ENCODE data around the gene PDCD10. TPM values are rescaled to one million over a fixed set of nuclear protein-coding genes. Genes with fewer than 3 reads are reported as not detected.

Gene PDCD10
- total RNA-seq, 4 donors from 2014 or later: 58.3 to 90.1 (median 65.1) TPM

DNA sequence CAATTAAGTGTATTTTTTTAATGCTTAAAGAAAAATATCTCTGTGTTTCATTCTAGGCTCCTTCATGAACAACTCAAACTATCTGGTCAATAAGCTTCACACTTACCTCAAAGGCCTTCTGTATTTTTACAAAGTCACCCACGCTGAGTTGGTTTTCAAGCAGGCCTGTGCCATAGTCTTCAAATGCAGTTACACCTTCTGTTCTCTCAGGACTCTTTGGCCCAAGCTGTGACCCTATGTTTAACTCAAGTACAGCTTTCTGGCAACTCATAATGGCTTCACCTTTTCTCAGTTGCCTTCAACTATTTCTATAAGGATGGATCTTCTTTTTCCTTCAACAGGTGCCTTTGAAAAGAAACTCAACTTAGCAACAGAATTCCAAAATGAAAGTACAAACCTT lies 81.5 kb downstream of the PDCD10 start:
- Histone ChIP-seq H3K4me1 (peaks cover 4 to 30% (median 14%) of the 10 kb centered on the region in 4 donors), H3K27ac (replicated peaks in 1 of 4) (peak overlapping the region in 3 of 4 donors; percentile 30 to 51 (median 34)), H3K4me3 (peak overlapping the region in 3 of 4 donors; percentile 11 to 23 (median 13)), H3K36me3 (no peaks in the 10 kb centered on the region), H3K9me3 (no peaks in the 10 kb centered on the region), H3K27me3 (no peaks in the 10 kb centered on the region)
- no peak for DNase-seq (ENCODE audit: extremely low spot score)
- intact Hi-C loops (cut with DNase I): no loop called here
- TF ChIP-seq EP300 (IDR thresholded peaks at IDR 0.05) (no peak), POLR2AphosphoS5 (IDR thresholded peaks at IDR 0.05) (no peak), POLR2A (IDR thresholded peaks at IDR 0.05; ENCODE audit: low read depth) (no peak)
- TF ChIP-seq, protein P1, sequence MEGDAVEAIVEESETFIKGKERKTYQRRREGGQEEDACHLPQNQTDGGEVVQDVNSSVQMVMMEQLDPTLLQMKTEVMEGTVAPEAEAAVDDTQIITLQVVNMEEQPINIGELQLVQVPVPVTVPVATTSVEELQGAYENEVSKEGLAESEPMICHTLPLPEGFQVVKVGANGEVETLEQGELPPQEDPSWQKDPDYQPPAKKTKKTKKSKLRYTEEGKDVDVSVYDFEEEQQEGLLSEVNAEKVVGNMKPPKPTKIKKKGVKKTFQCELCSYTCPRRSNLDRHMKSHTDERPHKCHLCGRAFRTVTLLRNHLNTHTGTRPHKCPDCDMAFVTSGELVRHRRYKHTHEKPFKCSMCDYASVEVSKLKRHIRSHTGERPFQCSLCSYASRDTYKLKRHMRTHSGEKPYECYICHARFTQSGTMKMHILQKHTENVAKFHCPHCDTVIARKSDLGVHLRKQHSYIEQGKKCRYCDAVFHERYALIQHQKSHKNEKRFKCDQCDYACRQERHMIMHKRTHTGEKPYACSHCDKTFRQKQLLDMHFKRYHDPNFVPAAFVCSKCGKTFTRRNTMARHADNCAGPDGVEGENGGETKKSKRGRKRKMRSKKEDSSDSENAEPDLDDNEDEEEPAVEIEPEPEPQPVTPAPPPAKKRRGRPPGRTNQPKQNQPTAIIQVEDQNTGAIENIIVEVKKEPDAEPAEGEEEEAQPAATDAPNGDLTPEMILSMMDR (IDR thresholded peaks at IDR 0.05): no peak
- 52% methylated on average over 1 of the region's 1 CpG for WGBS

DNA sequence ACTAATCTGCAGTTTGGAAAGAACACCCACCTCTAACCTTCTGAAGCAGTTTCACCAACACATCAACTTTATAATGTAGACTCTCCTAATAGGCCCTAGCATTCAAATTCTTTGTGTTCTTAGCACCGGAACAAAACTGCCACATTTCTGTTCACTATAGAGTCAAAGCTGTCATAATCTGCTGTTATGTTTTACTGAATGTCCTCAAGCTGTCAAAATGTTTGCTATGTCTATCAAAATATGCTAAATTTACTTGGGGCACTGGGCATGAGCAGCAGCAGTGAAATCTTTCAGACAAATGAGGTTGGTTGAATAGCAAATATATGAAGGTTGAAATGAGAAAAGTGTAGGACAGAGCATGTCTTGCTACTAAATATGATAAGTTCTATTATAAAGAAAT lies 82.9 kb downstream of the PDCD10 start:
- TF ChIP-seq, protein P1 (IDR thresholded peaks at IDR 0.05): no peak
- TF ChIP-seq EP300 (IDR thresholded peaks at IDR 0.05): no peak
- TF ChIP-seq POLR2A (IDR thresholded peaks at IDR 0.05; ENCODE audit: low read depth): no peak
- TF ChIP-seq POLR2AphosphoS5 (IDR thresholded peaks at IDR 0.05): no peak
- H3K36me3 ChIP-seq: no peaks in the 10 kb centered on the region
- H3K9me3 ChIP-seq: no peaks in the 10 kb centered on the region
- intact Hi-C loops (cut with DNase I): no loop called here
- H3K27me3 ChIP-seq: no peaks in the 10 kb centered on the region
- DNase-seq (ENCODE audit: extremely low spot score): no peak
- H3K4me1 ChIP-seq: peaks cover 4 to 39% (median 14%) of the 10 kb centered on the region in 4 donors
- 83% methylated on average over 1 of the region's 1 CpG for WGBS
- H3K27ac ChIP-seq (replicated peaks in 1 of 4): no peak overlapping the region
- H3K4me3 ChIP-seq: no peak overlapping the region

DNA sequence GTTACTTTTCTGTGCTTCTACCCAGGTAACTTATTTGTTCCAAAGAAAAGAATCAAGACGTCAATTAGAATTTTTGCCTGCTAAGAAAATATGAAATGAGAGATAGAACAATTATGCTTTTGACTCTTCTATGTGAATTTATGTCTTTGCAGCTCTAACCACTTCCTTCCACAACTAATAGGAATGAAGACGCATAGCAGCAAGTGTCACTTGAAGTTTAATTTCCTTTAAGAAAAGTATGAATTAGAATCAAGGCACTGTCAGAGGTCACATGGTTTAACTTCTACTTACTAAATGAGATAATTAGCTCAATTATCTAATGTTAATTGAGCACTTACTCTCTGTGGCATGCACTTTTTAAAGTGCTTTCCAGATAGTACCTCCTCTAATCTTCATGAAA lies 84.2 kb downstream of the PDCD10 start:
- DNase-seq (ENCODE audit: extremely low spot score): no peak
- Histone ChIP-seq H3K27ac (replicated peaks in 1 of 4) (no peak overlapping the region), H3K4me3 (no peak overlapping the region), H3K36me3 (no peaks in the 10 kb centered on the region), H3K4me1 (peaks cover 4 to 39% (median 14%) of the 10 kb centered on the region in 4 donors), H3K9me3 (no peaks in the 10 kb centered on the region), H3K27me3 (no peaks in the 10 kb centered on the region)
- intact Hi-C loops (cut with DNase I): no loop called here
- WGBS: 83% methylated on average over 2 of the region's 2 CpGs
- no peak for TF ChIP-seq POLR2A (IDR thresholded peaks at IDR 0.05; ENCODE audit: low read depth)
- TF ChIP-seq EP300 (IDR thresholded peaks at IDR 0.05): no peak
- TF ChIP-seq, protein P1 (IDR thresholded peaks at IDR 0.05): no peak
- TF ChIP-seq POLR2AphosphoS5 (IDR thresholded peaks at IDR 0.05): no peak

DNA sequence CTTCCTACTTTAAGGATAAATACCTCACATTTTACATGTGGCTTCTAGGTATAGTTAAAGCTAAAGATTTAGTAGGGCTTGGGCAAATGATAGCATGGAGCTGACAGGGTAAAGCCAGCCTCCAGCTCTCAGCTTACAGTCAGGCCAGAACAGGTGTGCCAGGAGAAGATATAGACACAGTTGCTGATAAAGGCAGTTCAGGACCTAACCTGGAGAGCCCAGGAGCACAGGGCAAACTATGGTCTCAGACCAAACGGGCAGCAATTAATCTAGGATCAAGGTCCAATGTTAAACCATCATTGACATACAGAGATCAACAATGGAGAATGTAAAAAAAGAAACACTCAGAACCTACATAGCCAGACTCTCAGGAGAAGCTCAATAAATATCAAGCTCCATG lies 84.9 kb downstream of the PDCD10 start:
- H3K9me3 ChIP-seq: no peaks in the 10 kb centered on the region
- no peak for DNase-seq (ENCODE audit: extremely low spot score)
- no peak overlapping the region for H3K27ac ChIP-seq (replicated peaks in 1 of 4)
- no peaks in the 10 kb centered on the region for H3K27me3 ChIP-seq
- H3K36me3 ChIP-seq: no peaks in the 10 kb centered on the region
- peaks cover 4 to 39% (median 14%) of the 10 kb centered on the region in 4 donors for H3K4me1 ChIP-seq
- intact Hi-C loops (cut with DNase I): no loop called here
- TF ChIP-seq POLR2AphosphoS5 (IDR thresholded peaks at IDR 0.05) (no peak), EP300 (IDR thresholded peaks at IDR 0.05) (no peak), POLR2A (IDR thresholded peaks at IDR 0.05; ENCODE audit: low read depth) (no peak)
- TF ChIP-seq, protein P1 (IDR thresholded peaks at IDR 0.05): no peak
- WGBS: 86% methylated on average over 1 of the region's 1 CpG
- H3K4me3 ChIP-seq: no peak overlapping the region

DNA sequence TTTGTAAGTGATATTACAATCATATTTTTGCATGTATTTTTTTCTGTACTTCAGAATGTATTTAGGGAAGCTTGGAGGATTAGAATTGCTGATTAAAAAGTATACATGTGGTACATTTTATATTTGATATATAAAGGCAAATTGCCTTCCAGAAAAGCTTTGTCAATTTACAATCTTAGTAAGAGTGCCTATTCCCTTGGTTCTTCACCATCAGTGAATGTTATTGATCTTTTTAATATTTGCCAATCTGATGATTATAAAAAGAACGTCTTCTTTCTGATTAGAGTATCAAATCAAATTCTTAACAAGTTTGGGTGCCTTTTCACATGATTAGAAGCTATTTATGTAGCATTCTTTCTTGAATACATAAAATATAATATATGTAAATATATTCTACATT lies 90.1 kb downstream of the PDCD10 start:
- TF ChIP-seq POLR2AphosphoS5 (IDR thresholded peaks at IDR 0.05): no peak
- TF ChIP-seq, protein P1 (IDR thresholded peaks at IDR 0.05): no peak
- TF ChIP-seq EP300 (IDR thresholded peaks at IDR 0.05): no peak
- TF ChIP-seq POLR2A (IDR thresholded peaks at IDR 0.05; ENCODE audit: low read depth): no peak
- H3K36me3 ChIP-seq: no peaks in the 10 kb centered on the region
- WGBS: 89% methylated on average over 1 of the region's 1 CpG
- H3K4me1 ChIP-seq: peaks cover 0 to 13% (median 0%) of the 10 kb centered on the region in 4 donors
- no peaks in the 10 kb centered on the region for H3K9me3 ChIP-seq
- no peak overlapping the region for H3K27ac ChIP-seq (replicated peaks in 1 of 4)
- no peaks in the 10 kb centered on the region for H3K27me3 ChIP-seq
- no peak for DNase-seq (ENCODE audit: extremely low spot score)
- H3K4me3 ChIP-seq: no peak overlapping the region
- intact Hi-C loops (cut with DNase I): no loop called here
